Measurements from ENCODE around the gene PSPH. TPM values are rescaled to one million over a fixed set of nuclear protein-coding genes. Genes with fewer than 3 reads are reported as not detected.
"Not testable (repeated sequence)": the region's sequence is repeated elsewhere in the genome, so short reads cannot be mapped to it uniquely, and the experiment has no call there.

The PSPH gene
- total RNA-seq, 1 donor from 2014 or later = 42.5 TPM

DNA sequence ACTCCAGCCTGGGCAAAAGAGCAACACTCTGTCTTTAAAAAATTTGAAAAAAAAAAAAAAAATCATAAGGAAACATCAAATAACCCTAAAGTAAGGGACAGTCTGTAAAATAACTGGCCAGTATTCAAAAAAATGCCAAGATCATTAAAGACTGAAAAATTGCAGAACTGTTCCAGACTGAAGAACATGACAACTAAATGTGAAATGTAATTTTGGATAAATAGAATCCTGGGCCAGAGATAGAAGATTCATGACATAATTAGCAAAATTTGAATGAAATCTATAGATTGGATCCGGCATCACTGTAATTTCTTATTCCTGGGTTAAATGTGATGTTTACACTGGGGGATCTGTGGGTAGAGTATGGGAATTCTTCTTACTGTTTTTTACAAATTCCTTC lies 3.0 kb downstream of the PSPH start:
- no peaks in the 10 kb centered on the region for H3K36me3 Mint-ChIP-seq (ENCODE audit: low read depth)
- H3K4me3 Mint-ChIP-seq = peak overlapping the region; percentile 25
- no peaks in the 10 kb centered on the region for H3K9me3 Mint-ChIP-seq
- H3K4me1 Mint-ChIP-seq = peaks cover 24% of the 10 kb centered on the region
- no peaks in the 10 kb centered on the region for H3K27me3 Mint-ChIP-seq (ENCODE audit: low read depth)
- DNase-seq (ENCODE audit: low read depth, low spot score) = no peak
- no peak for TF ChIP-seq CTCF (conservative IDR thresholded peaks at IDR 0.05)
- H3K27ac Mint-ChIP-seq (ENCODE audit: unreplicated experiment) = no peak overlapping the region

DNA sequence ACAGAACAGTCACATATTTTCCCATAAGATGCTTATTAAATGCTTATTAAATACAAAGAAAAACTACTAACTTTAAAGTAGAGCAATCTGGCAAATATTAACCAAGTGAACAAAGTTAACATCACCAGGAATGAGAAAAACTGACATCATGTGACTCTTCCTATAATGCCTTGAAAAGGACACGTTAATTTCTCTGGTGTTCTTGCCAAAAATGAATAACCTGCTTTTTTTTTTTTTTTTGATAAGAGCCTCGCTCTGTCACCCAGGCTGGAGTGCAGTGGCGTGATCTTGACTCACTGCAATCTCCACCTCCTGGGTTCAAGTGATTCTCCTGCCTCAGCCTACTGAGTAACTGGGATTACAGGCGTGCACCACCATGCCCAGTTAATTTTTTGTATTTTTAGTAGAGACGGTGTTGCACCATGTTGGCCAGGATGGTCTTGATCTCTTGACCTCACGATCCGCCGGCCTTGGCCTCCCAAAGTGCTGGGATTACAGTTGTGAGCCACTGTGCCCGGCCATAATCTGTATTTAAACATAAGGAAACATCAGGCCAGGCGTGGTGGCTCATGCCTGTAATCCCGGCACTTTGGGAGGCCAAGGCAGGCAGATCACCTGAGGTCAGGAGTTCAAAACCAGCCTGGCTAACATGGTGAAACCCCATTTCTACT lies 3.7 kb downstream of the PSPH start:
- not testable (repeated sequence) for H3K36me3 Mint-ChIP-seq (ENCODE audit: low read depth); H3K9me3 Mint-ChIP-seq; H3K27ac Mint-ChIP-seq (ENCODE audit: unreplicated experiment)

GRCh38 chr7:56046721-56047445 lies 4.4 kb downstream of the PSPH start:
- TF ChIP-seq CTCF (conservative IDR thresholded peaks at IDR 0.05) = no peak
- Mint-ChIP-seq H3K4me1 (peaks cover 19% of the 10 kb centered on the region), H3K36me3 (ENCODE audit: low read depth) (peaks cover 3% of the 10 kb centered on the region), H3K27ac (ENCODE audit: unreplicated experiment) (no peak overlapping the region), H3K27me3 (ENCODE audit: low read depth) (no peaks in the 10 kb centered on the region), H3K4me3 (peak overlapping the region; percentile 56), H3K9me3 (no peaks in the 10 kb centered on the region)
- no peak for DNase-seq (ENCODE audit: low read depth, low spot score)

More for the DNA sequence above, 3.7 kb downstream of the PSPH start:
- not testable (repeated sequence) for H3K4me3 Mint-ChIP-seq; DNase-seq (ENCODE audit: low read depth, low spot score); H3K27me3 Mint-ChIP-seq (ENCODE audit: low read depth)
- peaks cover 19% of the 10 kb centered on the region for H3K4me1 Mint-ChIP-seq

- H3K4me3 Mint-ChIP-seq; H3K36me3 Mint-ChIP-seq (ENCODE audit: low read depth); H3K9me3 Mint-ChIP-seq; H3K27me3 Mint-ChIP-seq (ENCODE audit: low read depth); H3K27ac Mint-ChIP-seq (ENCODE audit: unreplicated experiment); DNase-seq (ENCODE audit: low read depth, low spot score): not testable (repeated sequence)
- peaks cover 14% of the 10 kb centered on the region for H3K4me1 Mint-ChIP-seq
These were observed 5.5 kb downstream of the PSPH start for GRCh38 chr7:56045758-56046157.

DNA sequence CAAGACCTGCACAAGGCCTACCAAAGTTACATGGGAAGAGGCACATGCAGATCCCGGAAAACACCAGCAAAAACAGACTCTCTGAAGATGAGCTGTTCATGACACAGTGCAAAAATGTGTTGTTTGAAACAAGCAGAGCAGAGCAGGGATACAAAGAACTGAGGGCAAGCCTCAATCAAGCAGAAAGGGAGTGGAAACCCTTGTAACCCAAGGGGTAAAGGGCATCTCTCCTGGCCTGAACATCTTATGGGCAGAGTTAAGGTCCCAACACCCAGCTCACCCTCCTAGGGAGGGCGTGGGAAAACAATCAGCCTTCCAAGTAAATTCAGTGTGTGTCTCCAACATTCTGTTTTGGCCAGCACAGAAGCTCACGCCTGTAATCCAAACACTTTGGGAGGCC lies 10.5 kb downstream of the PSPH start:
- Mint-ChIP-seq H3K36me3 (ENCODE audit: low read depth) (peaks cover 3% of the 10 kb centered on the region), H3K9me3 (no peaks in the 10 kb centered on the region), H3K27me3 (ENCODE audit: low read depth) (no peaks in the 10 kb centered on the region), H3K4me3 (no peak overlapping the region), H3K27ac (ENCODE audit: unreplicated experiment) (no peak overlapping the region), H3K4me1 (no peaks in the 10 kb centered on the region)
- TF ChIP-seq CTCF (conservative IDR thresholded peaks at IDR 0.05) = no peak
- no peak for DNase-seq (ENCODE audit: low read depth, low spot score)

- peak overlapping the region; percentile 89 for H3K4me3 Mint-ChIP-seq
- TF ChIP-seq CTCF (conservative IDR thresholded peaks at IDR 0.05) = peak; percentile 53
- no peaks in the 10 kb centered on the region for H3K27me3 Mint-ChIP-seq (ENCODE audit: low read depth)
- H3K4me1 Mint-ChIP-seq = peaks cover 11% of the 10 kb centered on the region
- H3K27ac Mint-ChIP-seq (ENCODE audit: unreplicated experiment) = peak overlapping the region; percentile 85
- H3K9me3 Mint-ChIP-seq = no peaks in the 10 kb centered on the region
- peak; percentile 70 for DNase-seq (ENCODE audit: low read depth, low spot score)
- H3K36me3 Mint-ChIP-seq (ENCODE audit: low read depth) = peaks cover 10% of the 10 kb centered on the region
These were observed 17.4 kb downstream of the PSPH start for GRCh38 chr7:56033671-56034432.

GRCh38 chr7:56032578-56032977 lies 18.7 kb downstream of the PSPH start:
- peaks cover 11% of the 10 kb centered on the region for H3K4me1 Mint-ChIP-seq
- peak overlapping the region; percentile 81 for H3K4me3 Mint-ChIP-seq
- not testable (repeated sequence) for DNase-seq (ENCODE audit: low read depth, low spot score); H3K9me3 Mint-ChIP-seq; H3K27me3 Mint-ChIP-seq (ENCODE audit: low read depth); H3K36me3 Mint-ChIP-seq (ENCODE audit: low read depth); H3K27ac Mint-ChIP-seq (ENCODE audit: unreplicated experiment)

- H3K4me1 Mint-ChIP-seq = peaks cover 11% of the 10 kb centered on the region
- not testable (repeated sequence) for H3K27ac Mint-ChIP-seq (ENCODE audit: unreplicated experiment); DNase-seq (ENCODE audit: low read depth, low spot score); H3K27me3 Mint-ChIP-seq (ENCODE audit: low read depth); H3K9me3 Mint-ChIP-seq; H3K36me3 Mint-ChIP-seq (ENCODE audit: low read depth)
- H3K4me3 Mint-ChIP-seq = peak overlapping the region; percentile 81
These were observed 19.7 kb downstream of the PSPH start for GRCh38 chr7:56031556-56031955.

Data from neural crest cell (in vitro differentiated cells).